ENCODE measurements around the gene ADIPOR1. TPM values are rescaled to one million over a fixed set of nuclear protein-coding genes. Genes with fewer than 3 reads are reported as not detected.

The ADIPOR1 gene
- total and polyA plus RNA-seq, 2 experiments from 2014 or later, result 83.2 to 110 TPM

- Histone ChIP-seq H3K9me2 (ENCODE audit: insufficient read depth) (no peaks in the 10 kb centered on the region), H3K4me3 (no peak overlapping the region), H4K20me1 (ENCODE audit: insufficient read depth) (peaks cover 20% of the 10 kb centered on the region), H3F3A (ENCODE audit: insufficient read depth) (peaks cover 22% of the 10 kb centered on the region), H3K9ac (no peak overlapping the region), H3K4me1 (ENCODE audit: insufficient read depth) (peaks cover 29% of the 10 kb centered on the region), H3K27me3 (replicated peaks; ENCODE audit: insufficient read depth) (no peaks in the 10 kb centered on the region), H3K4me2 (ENCODE audit: unreplicated experiment) (no peak overlapping the region), H2AFZ (no peak overlapping the region), H3K27ac (no peak overlapping the region), H3K79me2 (ENCODE audit: insufficient read depth) (peaks cover 86% of the 10 kb centered on the region), H3K9me3 (ENCODE audit: low read depth) (no peaks in the 10 kb centered on the region), H3K36me3 (ENCODE audit: low read depth) (peaks cover 26% of the 10 kb centered on the region; the same call in 1 of the 2 replicates)
- TF ChIP-seq EZH2 (IDR thresholded peaks at IDR 0.05; ENCODE audit: insufficient read depth, poor library complexity, severe bottlenecking) (no peak), EZH2phosphoT487 (IDR thresholded peaks at IDR 0.05; ENCODE audit: insufficient read depth, low read depth) (no peak)
- DNase-seq, result peak; percentile 42
- WGBS, 2 experiments (ENCODE audit: low coverage in 1 of 2, low lambda C conversion rate in 2 of 2, missing lambda C conversion rate in 2 of 2), result 16 to 24% methylated on average over 2 of the region's 2 CpGs
- in situ Hi-C loops (cut with MboI), result no loop called here
These were observed 6.7 kb downstream of the ADIPOR1 start for GRCh38 chr1:202951437-202951836.

GRCh38 chr1:202945483-202945882 lies 12.6 kb downstream of the ADIPOR1 start:
- no peak overlapping the region for H2AFZ ChIP-seq
- H3K36me3 ChIP-seq (ENCODE audit: low read depth), result peaks cover 77% of the 10 kb centered on the region
- no peak overlapping the region for H3K4me2 ChIP-seq (ENCODE audit: unreplicated experiment)
- H3K27me3 ChIP-seq (replicated peaks; ENCODE audit: insufficient read depth), result no peaks in the 10 kb centered on the region
- 0 out of 2 replicates have a peak, but pooled peaks cover 4% of the 10 kb centered on the region for H4K20me1 ChIP-seq (ENCODE audit: insufficient read depth)
- no peaks in the 10 kb centered on the region for H3K4me1 ChIP-seq (ENCODE audit: insufficient read depth)
- DNase-seq, result no peak
- H3F3A ChIP-seq (ENCODE audit: insufficient read depth), result no peaks in the 10 kb centered on the region; the same call in 1 of the 2 replicates
- in situ Hi-C loops (cut with MboI), result no loop called here
- no peaks in the 10 kb centered on the region for H3K9me2 ChIP-seq (ENCODE audit: insufficient read depth)
- no peak overlapping the region for H3K4me3 ChIP-seq
- WGBS, 2 experiments (ENCODE audit: low coverage in 1 of 2, low lambda C conversion rate in 2 of 2, missing lambda C conversion rate in 2 of 2), result 97 to 100% methylated on average over 2 of the region's 2 CpGs
- no peaks in the 10 kb centered on the region for H3K9me3 ChIP-seq (ENCODE audit: low read depth)
- no peak overlapping the region for H3K27ac ChIP-seq
- TF ChIP-seq EZH2 (IDR thresholded peaks at IDR 0.05; ENCODE audit: insufficient read depth, poor library complexity, severe bottlenecking), result no peak
- no peak for TF ChIP-seq EZH2phosphoT487 (IDR thresholded peaks at IDR 0.05; ENCODE audit: insufficient read depth, low read depth)
- H3K9ac ChIP-seq, result no peak overlapping the region
- H3K79me2 ChIP-seq (ENCODE audit: insufficient read depth), result peaks cover 32% of the 10 kb centered on the region

- peaks cover 22% of the 10 kb centered on the region for H3K79me2 ChIP-seq (ENCODE audit: insufficient read depth)
- H3K9me3 ChIP-seq (ENCODE audit: low read depth), result no peaks in the 10 kb centered on the region
- no peaks in the 10 kb centered on the region for H3K27me3 ChIP-seq (replicated peaks; ENCODE audit: insufficient read depth)
- TF ChIP-seq EZH2 (IDR thresholded peaks at IDR 0.05; ENCODE audit: insufficient read depth, poor library complexity, severe bottlenecking) (no peak), EZH2phosphoT487 (IDR thresholded peaks at IDR 0.05; ENCODE audit: insufficient read depth, low read depth) (no peak)
- 88 to 91% methylated on average over 5 of the region's 5 CpGs for WGBS, 2 experiments (ENCODE audit: low coverage in 1 of 2, low lambda C conversion rate in 2 of 2, missing lambda C conversion rate in 2 of 2)
- H4K20me1 ChIP-seq (ENCODE audit: insufficient read depth), result 0 out of 2 replicates have a peak, but pooled peaks cover 4% of the 10 kb centered on the region
- no peaks in the 10 kb centered on the region for H3K4me1 ChIP-seq (ENCODE audit: insufficient read depth)
- H2AFZ ChIP-seq, result no peak overlapping the region
- in situ Hi-C loops (cut with MboI), result no loop called here
- no peak overlapping the region for H3K27ac ChIP-seq
- DNase-seq, result no peak
- H3K9me2 ChIP-seq (ENCODE audit: insufficient read depth), result no peaks in the 10 kb centered on the region
- no peak overlapping the region for H3K4me3 ChIP-seq
- peaks cover 76% of the 10 kb centered on the region for H3K36me3 ChIP-seq (ENCODE audit: low read depth)
- no peak overlapping the region for H3K4me2 ChIP-seq (ENCODE audit: unreplicated experiment)
- no peak overlapping the region for H3K9ac ChIP-seq
- no peaks in the 10 kb centered on the region; the same call in 1 of the 2 replicates for H3F3A ChIP-seq (ENCODE audit: insufficient read depth)
These were observed 13.6 kb downstream of the ADIPOR1 start for GRCh38 chr1:202944438-202944921.

GRCh38 chr1:202942426-202942825 lies 15.7 kb downstream of the ADIPOR1 start:
- Histone ChIP-seq H3K9me3 (ENCODE audit: low read depth) (no peaks in the 10 kb centered on the region), H4K20me1 (ENCODE audit: insufficient read depth) (0 out of 2 replicates have a peak, but pooled peaks cover 4% of the 10 kb centered on the region), H3K4me1 (ENCODE audit: insufficient read depth) (no peaks in the 10 kb centered on the region), H3F3A (ENCODE audit: insufficient read depth) (peaks cover 7% of the 10 kb centered on the region), H3K4me2 (ENCODE audit: unreplicated experiment) (no peak overlapping the region), H2AFZ (no peak overlapping the region), H3K27me3 (replicated peaks; ENCODE audit: insufficient read depth) (no peaks in the 10 kb centered on the region), H3K4me3 (no peak overlapping the region), H3K36me3 (ENCODE audit: low read depth) (peaks cover 64% of the 10 kb centered on the region), H3K9ac (no peak overlapping the region), H3K79me2 (ENCODE audit: insufficient read depth) (0 out of 2 replicates have a peak, but pooled peaks cover 5% of the 10 kb centered on the region), H3K9me2 (ENCODE audit: insufficient read depth) (no peaks in the 10 kb centered on the region), H3K27ac (no peak overlapping the region)
- DNase-seq, result no peak
- in situ Hi-C loops (cut with MboI), result no loop called here
- no peak for TF ChIP-seq EZH2 (IDR thresholded peaks at IDR 0.05; ENCODE audit: insufficient read depth, poor library complexity, severe bottlenecking)
- no peak for TF ChIP-seq EZH2phosphoT487 (IDR thresholded peaks at IDR 0.05; ENCODE audit: insufficient read depth, low read depth)
- WGBS, 2 experiments (ENCODE audit: low coverage in 1 of 2, low lambda C conversion rate in 2 of 2, missing lambda C conversion rate in 2 of 2), result 100% methylated on average over 1 of the region's 1 CpG

Measured in GM23248 (cell line).